ENCODE results near the gene LCE4A.

LCE4A gene

DNA sequence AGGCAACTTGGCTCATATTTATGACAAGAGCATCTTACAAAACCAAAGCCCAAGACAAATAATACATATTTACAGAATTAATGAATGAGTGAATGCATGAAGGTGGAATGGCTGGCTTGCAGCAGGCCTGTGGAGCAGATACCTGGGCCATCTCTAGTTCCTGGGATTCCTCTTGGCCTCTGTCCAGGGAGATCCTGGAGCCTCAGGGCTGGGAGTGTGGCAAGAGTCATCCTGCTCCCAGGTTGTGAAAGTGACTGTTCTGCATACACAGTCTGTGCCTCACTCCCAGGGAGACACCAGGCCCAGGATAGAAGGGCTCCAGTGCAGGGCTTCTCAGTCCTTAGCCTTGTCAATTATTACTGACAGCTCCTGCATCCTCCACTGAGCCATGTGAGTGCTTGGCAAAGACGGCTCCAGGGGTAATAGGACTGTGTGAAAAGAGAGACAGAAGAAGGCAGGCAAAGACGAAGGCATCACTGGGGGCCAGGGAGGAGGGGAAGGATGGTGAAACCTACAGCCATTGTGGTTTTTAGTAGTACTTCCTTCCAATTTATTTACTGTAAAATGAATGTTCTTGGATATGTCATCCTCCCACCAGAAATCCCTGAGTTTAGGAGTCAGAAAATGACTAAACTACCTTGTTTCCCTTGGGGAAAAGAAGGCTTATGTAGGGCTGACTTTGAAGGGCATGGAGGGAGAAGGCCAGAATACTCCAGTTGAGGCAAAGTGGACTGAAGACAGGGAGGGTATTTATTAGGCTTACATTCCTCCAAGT is 35.6 kb downstream of the LCE4A start:
- H3K4me1 ChIP-seq (ENCODE audit: control insufficient read depth, low read length), result no peaks in the 10 kb centered on the region
- H3K36me3 ChIP-seq (ENCODE audit: control insufficient read depth, low read length), result no peaks in the 10 kb centered on the region
- H3K27ac ChIP-seq (ENCODE audit: low read depth, low read length), result no peak overlapping the region
- no peaks in the 10 kb centered on the region for H3K9me3 ChIP-seq (ENCODE audit: control insufficient read depth, insufficient read depth, low read length)
- no peak overlapping the region for H3K4me3 ChIP-seq (ENCODE audit: low read length)
- H3K79me2 ChIP-seq (ENCODE audit: control insufficient read depth, low read length), result no peaks in the 10 kb centered on the region
- no peaks in the 10 kb centered on the region for H3K9me2 ChIP-seq (replicated peaks; ENCODE audit: control insufficient read depth, low read length)
- H3K4me2 ChIP-seq (ENCODE audit: low read length), result no peak overlapping the region
- no peaks in the 10 kb centered on the region for H3F3A ChIP-seq (ENCODE audit: control insufficient read depth, insufficient read depth)
- TF ChIP-seq, protein P1, sequence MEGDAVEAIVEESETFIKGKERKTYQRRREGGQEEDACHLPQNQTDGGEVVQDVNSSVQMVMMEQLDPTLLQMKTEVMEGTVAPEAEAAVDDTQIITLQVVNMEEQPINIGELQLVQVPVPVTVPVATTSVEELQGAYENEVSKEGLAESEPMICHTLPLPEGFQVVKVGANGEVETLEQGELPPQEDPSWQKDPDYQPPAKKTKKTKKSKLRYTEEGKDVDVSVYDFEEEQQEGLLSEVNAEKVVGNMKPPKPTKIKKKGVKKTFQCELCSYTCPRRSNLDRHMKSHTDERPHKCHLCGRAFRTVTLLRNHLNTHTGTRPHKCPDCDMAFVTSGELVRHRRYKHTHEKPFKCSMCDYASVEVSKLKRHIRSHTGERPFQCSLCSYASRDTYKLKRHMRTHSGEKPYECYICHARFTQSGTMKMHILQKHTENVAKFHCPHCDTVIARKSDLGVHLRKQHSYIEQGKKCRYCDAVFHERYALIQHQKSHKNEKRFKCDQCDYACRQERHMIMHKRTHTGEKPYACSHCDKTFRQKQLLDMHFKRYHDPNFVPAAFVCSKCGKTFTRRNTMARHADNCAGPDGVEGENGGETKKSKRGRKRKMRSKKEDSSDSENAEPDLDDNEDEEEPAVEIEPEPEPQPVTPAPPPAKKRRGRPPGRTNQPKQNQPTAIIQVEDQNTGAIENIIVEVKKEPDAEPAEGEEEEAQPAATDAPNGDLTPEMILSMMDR (IDR thresholded peaks at IDR 0.05; ENCODE audit: low read depth, low read length, poor library complexity, severe bottlenecking), result no peak
- TF ChIP-seq EZH2phosphoT487 (IDR thresholded peaks at IDR 0.05; ENCODE audit: borderline replicate concordance, low read length), result no peak
- H3K27me3 ChIP-seq (ENCODE audit: control insufficient read depth, low read length), result no peaks in the 10 kb centered on the region
- H4K20me1 ChIP-seq (ENCODE audit: control insufficient read depth, insufficient read depth, low read depth, low read length), result no peaks in the 10 kb centered on the region

DNA sequence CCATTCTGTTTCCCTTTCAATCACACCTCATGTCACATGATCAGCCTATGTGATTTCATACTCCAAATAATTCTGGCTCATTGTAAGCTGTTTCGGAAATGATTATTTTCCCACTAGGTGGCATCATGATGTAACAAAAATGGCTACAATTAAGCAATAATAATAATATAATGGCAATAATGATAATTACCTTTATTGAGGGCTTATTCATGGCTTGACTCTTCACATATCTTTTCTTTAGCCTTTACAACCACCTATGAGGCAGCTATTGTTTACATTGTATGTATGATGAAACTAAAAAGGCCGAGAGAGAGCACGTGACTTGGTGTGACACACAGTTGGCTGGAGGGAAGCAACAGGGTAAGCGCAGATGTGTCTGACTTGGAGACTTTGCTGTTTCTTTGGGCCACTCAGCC is 37.3 kb downstream of the LCE4A start:
- Histone ChIP-seq H3K27me3 (ENCODE audit: control insufficient read depth, low read length) (no peaks in the 10 kb centered on the region), H3K79me2 (ENCODE audit: control insufficient read depth, low read length) (no peaks in the 10 kb centered on the region), H3K4me3 (ENCODE audit: low read length) (no peak overlapping the region), H3K4me1 (ENCODE audit: control insufficient read depth, low read length) (no peaks in the 10 kb centered on the region), H3K4me2 (ENCODE audit: low read length) (no peak overlapping the region), H3K9me2 (replicated peaks; ENCODE audit: control insufficient read depth, low read length) (no peaks in the 10 kb centered on the region), H3K36me3 (ENCODE audit: control insufficient read depth, low read length) (no peaks in the 10 kb centered on the region), H4K20me1 (ENCODE audit: control insufficient read depth, insufficient read depth, low read depth, low read length) (no peaks in the 10 kb centered on the region), H3K27ac (ENCODE audit: low read depth, low read length) (no peak overlapping the region), H3K9me3 (ENCODE audit: control insufficient read depth, insufficient read depth, low read length) (no peaks in the 10 kb centered on the region), H3F3A (ENCODE audit: control insufficient read depth, insufficient read depth) (no peaks in the 10 kb centered on the region)
- TF ChIP-seq, protein P1 (IDR thresholded peaks at IDR 0.05; ENCODE audit: low read depth, low read length, poor library complexity, severe bottlenecking), result peak; percentile 42
- TF ChIP-seq EZH2phosphoT487 (IDR thresholded peaks at IDR 0.05; ENCODE audit: borderline replicate concordance, low read length), result no peak

DNA sequence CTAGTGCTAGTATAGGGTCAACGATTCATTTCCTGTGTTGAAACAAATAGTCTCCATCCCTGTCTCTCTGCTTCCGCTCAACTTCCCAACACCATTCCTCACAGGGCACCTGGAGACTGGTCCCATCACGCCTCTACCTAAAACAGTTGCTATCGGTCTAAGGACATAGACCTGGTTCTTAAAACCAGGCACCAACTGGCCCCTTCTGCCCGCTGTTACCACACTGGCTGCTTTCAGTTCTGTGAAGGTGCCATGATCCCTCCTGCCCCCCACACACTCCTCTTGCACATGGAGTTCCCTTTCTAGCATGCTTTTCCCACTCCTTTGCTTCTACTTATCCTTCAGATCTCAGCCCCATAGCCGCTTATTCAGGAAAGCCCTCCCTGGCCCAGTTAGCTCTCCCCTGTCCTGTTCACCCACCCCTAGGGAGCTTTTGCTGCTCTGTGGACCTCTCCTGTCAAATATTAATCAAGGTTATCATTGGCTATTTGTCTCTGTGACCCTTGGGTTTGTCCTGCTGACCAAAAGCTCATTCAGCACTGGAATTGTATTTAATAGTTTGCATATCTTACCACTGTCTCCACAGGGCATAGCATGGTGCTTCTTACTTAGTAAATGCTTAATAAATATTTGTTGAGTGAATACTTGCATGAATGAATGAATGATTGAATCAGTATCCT is 37.9 kb downstream of the LCE4A start:
- Histone ChIP-seq H3K4me2 (ENCODE audit: low read length) (no peak overlapping the region), H3K27ac (ENCODE audit: low read depth, low read length) (no peak overlapping the region)

More for the DNA sequence above, 37.9 kb downstream of the LCE4A start:
- no peaks in the 10 kb centered on the region for H3K79me2 ChIP-seq (ENCODE audit: control insufficient read depth, low read length)
- no peak for TF ChIP-seq EZH2phosphoT487 (IDR thresholded peaks at IDR 0.05; ENCODE audit: borderline replicate concordance, low read length)
- TF ChIP-seq, protein P1 (IDR thresholded peaks at IDR 0.05; ENCODE audit: low read depth, low read length, poor library complexity, severe bottlenecking), result no peak
- H4K20me1 ChIP-seq (ENCODE audit: control insufficient read depth, insufficient read depth, low read depth, low read length), result no peaks in the 10 kb centered on the region
- H3F3A ChIP-seq (ENCODE audit: control insufficient read depth, insufficient read depth), result no peaks in the 10 kb centered on the region
- H3K9me2 ChIP-seq (replicated peaks; ENCODE audit: control insufficient read depth, low read length), result no peaks in the 10 kb centered on the region
- peaks cover 4% of the 10 kb centered on the region for H3K27me3 ChIP-seq (ENCODE audit: control insufficient read depth, low read length)
- H3K9me3 ChIP-seq (ENCODE audit: control insufficient read depth, insufficient read depth, low read length), result no peaks in the 10 kb centered on the region
- H3K36me3 ChIP-seq (ENCODE audit: control insufficient read depth, low read length), result no peaks in the 10 kb centered on the region
- H3K4me1 ChIP-seq (ENCODE audit: control insufficient read depth, low read length), result no peaks in the 10 kb centered on the region
- no peak overlapping the region for H3K4me3 ChIP-seq (ENCODE audit: low read length)

Measured in DOHH2 (cell line).